Measurements from ENCODE around the gene CYP4B1.

- TF ChIP-seq POLR2A (IDR thresholded peaks at IDR 0.05; ENCODE audit: low read depth, low read length): no peak
- no peak for TF ChIP-seq POLR2AphosphoS5 (IDR thresholded peaks at IDR 0.05; ENCODE audit: low read depth, low read length)
- no peak for TF ChIP-seq TAF1 (IDR thresholded peaks at IDR 0.05; ENCODE audit: borderline replicate concordance, low read depth, low read length)
Observed at GRCh38 chr1:46800742-46801141, 1.9 kb downstream of the CYP4B1 start.

Measured in GM12892 (cell line).